NCI-H2196 (cell line): ENCODE measurements around the gene PTK7.

ENCODE experiments used
- DNase-seq: peaks from one replicate; lab custom pipeline; 2025; ENCODE audit not compliant: unreplicated experiment; lab: John Stamatoyannopoulos, UW

Gene PTK7

GRCh38 chr6:43203029-43203717, 127.1 kb downstream of the PTK7 start:
- no peak for DNase-seq

- DNase-seq = no peak
Observed at GRCh38 chr6:43203718-43204095, 127.6 kb downstream of the PTK7 start.

- no peak for DNase-seq
Observed at GRCh38 chr6:43204271-43205105, 128.4 kb downstream of the PTK7 start.

- no peak for DNase-seq
Observed at GRCh38 chr6:43205849-43206248, 129.7 kb downstream of the PTK7 start.

- DNase-seq = no peak
Observed at GRCh38 chr6:43207286-43207685, 131.2 kb downstream of the PTK7 start.
